Fibroblast of lung (primary cell): Measurements from ENCODE around the gene PGLYRP1.

ENCODE experiments used
- CTCF ChIP-seq, 2 donors: IDR thresholded peaks in 1 of 2; conservative IDR thresholded peaks in 1 of 2; 1 replicate in 1 of 2; 2 replicates in 1 of 2; pipeline ENCODE4 v1.5.1; 2011 to 2012; ENCODE audit warnings: low read length in 2 of 2, control low read depth in 1 of 2, inconsistent platforms in 1 of 2, low read depth in 1 of 2, mild to moderate bottlenecking in 1 of 2
- EZH2 ChIP-seq: IDR thresholded peaks from 2 replicates; pipeline ENCODE4 v1.5.1; 2012; ENCODE audit warnings: low read length, control low read depth, mild to moderate bottlenecking; ENCODE audit errors: missing control alignments

- TF ChIP-seq CTCF (conservative IDR thresholded peaks at IDR 0.05 in 1 of 2, IDR thresholded peaks at IDR 0.05 in 1 of 2; ENCODE audit: low read depth in 1 of 2, low read length in 2 of 2) (no peak), EZH2 (no peak)
Observed at GRCh38 chr19:45994456-45994997, 28.3 kb downstream of the PGLYRP1 start.
